Measurements from ENCODE around the gene PSPH.

The PSPH gene

GRCh38 chr7:56007167-56007652 lies 44.0 kb downstream of the PSPH start:
- DNase-seq (ENCODE audit: low read depth, low spot score): no peak

- no peak for DNase-seq (ENCODE audit: low read depth, low spot score)
Observed at GRCh38 chr7:56003749-56004148, 47.5 kb downstream of the PSPH start.

- no peak for DNase-seq (ENCODE audit: low read depth, low spot score)
Observed at GRCh38 chr7:55996856-55997500, 54.3 kb downstream of the PSPH start.

- DNase-seq (ENCODE audit: low read depth, low spot score): no peak
Observed at GRCh38 chr7:55992346-55992745, 58.9 kb downstream of the PSPH start.

- no peak for DNase-seq (ENCODE audit: low read depth, low spot score)
Observed at GRCh38 chr7:55983537-55983936, 67.7 kb downstream of the PSPH start.

GRCh38 chr7:55980266-55980665 lies 71.0 kb downstream of the PSPH start:
- DNase-seq (ENCODE audit: low read depth, low spot score): no peak

- DNase-seq (ENCODE audit: low read depth, low spot score): peak; percentile 92
Observed at GRCh38 chr7:55977831-55978230, 73.4 kb downstream of the PSPH start.

- DNase-seq (ENCODE audit: low read depth, low spot score): no peak
Observed at GRCh38 chr7:55975988-55976633, 75.1 kb downstream of the PSPH start.

- no peak for DNase-seq (ENCODE audit: low read depth, low spot score)
Observed at GRCh38 chr7:55973747-55974250, 77.4 kb downstream of the PSPH start.

- DNase-seq (ENCODE audit: low read depth, low spot score): peak; percentile 54
Observed at GRCh38 chr7:55970978-55971377, 80.3 kb downstream of the PSPH start.

GRCh38 chr7:55970561-55970960 lies 80.7 kb downstream of the PSPH start:
- no peak for DNase-seq (ENCODE audit: low read depth, low spot score)

GRCh38 chr7:55969391-55969790 lies 81.9 kb downstream of the PSPH start:
- DNase-seq (ENCODE audit: low read depth, low spot score): no peak

- no peak for DNase-seq (ENCODE audit: low read depth, low spot score)
Observed at GRCh38 chr7:55966851-55967250, 84.4 kb downstream of the PSPH start.

GRCh38 chr7:55965805-55966421 lies 85.3 kb downstream of the PSPH start:
- DNase-seq (ENCODE audit: low read depth, low spot score): peak; percentile 11

- DNase-seq (ENCODE audit: low read depth, low spot score): no peak
Observed at GRCh38 chr7:55965100-55965470, 86.2 kb downstream of the PSPH start.

GRCh38 chr7:55964261-55965099 lies 86.8 kb downstream of the PSPH start, which contains the start of gene NIPSNAP2:
TSS of gene NIPSNAP2 (plus strand) at chr7:55964585. CDS start at chr7:55964610, 25 bp downstream.
- peak; percentile 90 for DNase-seq (ENCODE audit: low read depth, low spot score)

- no peak for DNase-seq (ENCODE audit: low read depth, low spot score)
Observed at GRCh38 chr7:55963584-55964168, 87.6 kb downstream of the PSPH start.

GRCh38 chr7:55962014-55962413 lies 89.2 kb downstream of the PSPH start:
- DNase-seq (ENCODE audit: low read depth, low spot score): no peak
